Liver (tissue), 3 donors: Measurements from ENCODE around the gene SETD1B.

Source experiments
- ATF3 ChIP-seq: IDR thresholded peaks from 2 replicates; pipeline ENCODE4 v1.6.1; 2016; ENCODE audit warnings: antibody characterized with exemption
- CTCF ChIP-seq: fragments of 150-350 bp; IDR thresholded peaks from 2 replicates; pipeline ENCODE4 v1.5.1; 2017; ENCODE audit warnings: improper control_type of control experiment, low read depth, low read length; ENCODE audit not compliant: missing input control
- GABPA ChIP-seq, 2 donors: IDR thresholded peaks in 1 of 2; conservative IDR thresholded peaks in 1 of 2; 2 replicates each; pipeline ENCODE4 v1.6.1; 2016; ENCODE audit warnings: antibody characterized with exemption in 2 of 2, mild to moderate bottlenecking in 1 of 2, moderate library complexity in 1 of 2
- JUND ChIP-seq, 2 donors: IDR thresholded peaks; 2 replicates each; pipeline ENCODE4 v1.6.1; 2016; ENCODE audit warnings: antibody characterized with exemption in 2 of 2
- MAX ChIP-seq: IDR thresholded peaks from 2 replicates; pipeline ENCODE4 v1.6.1; 2016; ENCODE audit warnings: antibody characterized with exemption
- NR2F2 ChIP-seq: IDR thresholded peaks from 2 replicates; pipeline ENCODE4 v1.6.1; 2016; ENCODE audit warnings: antibody characterized with exemption
- RAD21 ChIP-seq, 2 donors: IDR thresholded peaks; 2 replicates each; pipeline ENCODE4 v1.6.1; 2016; ENCODE audit warnings: antibody characterized with exemption in 2 of 2, mild to moderate bottlenecking in 2 of 2
- SP1 ChIP-seq: IDR thresholded peaks from 2 replicates; pipeline ENCODE4 v1.6.1; 2018; ENCODE audit warnings: antibody characterized with exemption, mild to moderate bottlenecking
- TAF1 ChIP-seq: conservative IDR thresholded peaks from 2 replicates; pipeline ENCODE4 v1.6.1; 2016; ENCODE audit warnings: antibody characterized with exemption, mild to moderate bottlenecking
- ZBTB33 ChIP-seq: IDR thresholded peaks from 2 replicates; pipeline ENCODE4 v1.6.1; 2016; ENCODE audit warnings: antibody characterized with exemption
- donor health status: healthy.
- donor health status: healthy.

- TF ChIP-seq CTCF (no peak), GABPA (IDR thresholded peaks at IDR 0.05 in 1 of 2, conservative IDR thresholded peaks at IDR 0.05 in 1 of 2) (no peak), SP1 (no peak), MAX (no peak), NR2F2 (no peak), JUND (IDR thresholded peaks at IDR 0.05) (no peak), RAD21 (IDR thresholded peaks at IDR 0.05) (no peak), ATF3 (no peak), ZBTB33 (no peak), TAF1 (no peak)
Measured at GRCh38 chr12:121805171-121806008, 1.6 kb downstream of the SETD1B start.
